NCI-H128 (cell line): ENCODE measurements around the gene GRIN1.

Experiments used
- DNase-seq: peaks from one replicate; lab custom pipeline; 2025; ENCODE audit not compliant: unreplicated experiment; lab: John Stamatoyannopoulos, UW

The GRIN1 gene

GRCh38 chr9:137138722-137139467, at the start of gene GRIN1:
TSS of gene GRIN1 (plus strand) at chr9:137139154. CDS start at chr9:137139487, 333 bp downstream.
- no peak for DNase-seq

GRCh38 chr9:137089232-137089947, 49.6 kb upstream of the GRIN1 start:
- DNase-seq, result no peak

- no peak for DNase-seq
Measured at GRCh38 chr9:137095664-137096517, 43.1 kb upstream of the GRIN1 start.

- no peak for DNase-seq
Measured at GRCh38 chr9:137096785-137097546, 42.0 kb upstream of the GRIN1 start.

GRCh38 chr9:137097761-137098462, 41.0 kb upstream of the GRIN1 start:
- DNase-seq, result no peak

- no peak for DNase-seq
Measured at GRCh38 chr9:137099231-137099630, 39.7 kb upstream of the GRIN1 start.

- DNase-seq, result no peak
Measured at GRCh38 chr9:137103206-137103999, 35.6 kb upstream of the GRIN1 start.

GRCh38 chr9:137105814-137106661, 32.9 kb upstream of the GRIN1 start:
- no peak for DNase-seq

- DNase-seq, result no peak
Measured at GRCh38 chr9:137106662-137107250, 32.2 kb upstream of the GRIN1 start.

- DNase-seq, result no peak
Measured at GRCh38 chr9:137107312-137107921, 31.5 kb upstream of the GRIN1 start.

GRCh38 chr9:137107982-137108381, 31.0 kb upstream of the GRIN1 start:
- DNase-seq, result no peak

GRCh38 chr9:137108608-137109249, 30.2 kb upstream of the GRIN1 start:
- DNase-seq, result no peak

- no peak for DNase-seq
Measured at GRCh38 chr9:137109250-137110146, 29.5 kb upstream of the GRIN1 start.

GRCh38 chr9:137110147-137110910, 28.6 kb upstream of the GRIN1 start:
- DNase-seq, result no peak
